Chondrocyte (in vitro differentiated cells): ENCODE results near the gene SULT1C3. TPM values are rescaled to one million over a fixed set of nuclear protein-coding genes. Genes with fewer than 3 reads are reported as not detected.

Experiments
- DNase-seq: peaks from one replicate; pipeline ENCODE4 v3.0.0; 2021; ENCODE audit warnings: mixed read lengths, low spot score
- H3K27ac Mint-ChIP-seq: one replicate; pipeline ENCODE4 v1.8.0; 2021; ENCODE audit warnings: mild to moderate bottlenecking, moderate library complexity, mixed read lengths; ENCODE audit not compliant: unreplicated experiment
- H3K27me3 Mint-ChIP-seq: 2 replicates; pipeline ENCODE4 v1.8.0; 2021; ENCODE audit warnings: low read depth, mixed read lengths
- H3K36me3 Mint-ChIP-seq: 2 replicates; pipeline ENCODE4 v1.8.0; 2021; ENCODE audit warnings: low read depth, mixed read lengths
- H3K4me1 Mint-ChIP-seq: 2 replicates; pipeline ENCODE4 v1.8.0; 2021; ENCODE audit warnings: low read depth, mild to moderate bottlenecking, mixed read lengths
- H3K4me3 Mint-ChIP-seq: one replicate; pipeline ENCODE4 v1.8.0; 2021; ENCODE audit warnings: mild to moderate bottlenecking, moderate library complexity, mixed read lengths; ENCODE audit not compliant: unreplicated experiment
- H3K9me3 Mint-ChIP-seq: 2 replicates; pipeline ENCODE4 v1.8.0; 2021; ENCODE audit warnings: low read depth, mixed read lengths
- total RNA-seq: library from RNA; stranded (reverse); gene quantifications from 3 replicates; pipeline ENCODE4 v1.2.1, GENCODE V29; 2021
- TF ChIP-seq, protein P1 (sequence below): fragments of 200-600 bp; sonication (generic); IDR thresholded peaks from 2 replicates; pipeline ENCODE4 v1.5.0; 2021; ENCODE audit warnings: antibody characterized with exemption, mild to moderate bottlenecking, moderate library complexity

SULT1C3 gene
- total RNA-seq, 1 donor from 2014 or later, result not detected

GRCh38 chr2:108305901-108306300 is 66.1 kb downstream of the SULT1C3 start:
- Mint-ChIP-seq H3K9me3 (peaks cover 4% of the 10 kb centered on the region), H3K27ac (no peak overlapping the region), H3K4me1 (no peaks in the 10 kb centered on the region), H3K27me3 (peaks cover 13% of the 10 kb centered on the region), H3K4me3 (no peak overlapping the region), H3K36me3 (peaks cover 2% of the 10 kb centered on the region)
- TF ChIP-seq, protein P1, sequence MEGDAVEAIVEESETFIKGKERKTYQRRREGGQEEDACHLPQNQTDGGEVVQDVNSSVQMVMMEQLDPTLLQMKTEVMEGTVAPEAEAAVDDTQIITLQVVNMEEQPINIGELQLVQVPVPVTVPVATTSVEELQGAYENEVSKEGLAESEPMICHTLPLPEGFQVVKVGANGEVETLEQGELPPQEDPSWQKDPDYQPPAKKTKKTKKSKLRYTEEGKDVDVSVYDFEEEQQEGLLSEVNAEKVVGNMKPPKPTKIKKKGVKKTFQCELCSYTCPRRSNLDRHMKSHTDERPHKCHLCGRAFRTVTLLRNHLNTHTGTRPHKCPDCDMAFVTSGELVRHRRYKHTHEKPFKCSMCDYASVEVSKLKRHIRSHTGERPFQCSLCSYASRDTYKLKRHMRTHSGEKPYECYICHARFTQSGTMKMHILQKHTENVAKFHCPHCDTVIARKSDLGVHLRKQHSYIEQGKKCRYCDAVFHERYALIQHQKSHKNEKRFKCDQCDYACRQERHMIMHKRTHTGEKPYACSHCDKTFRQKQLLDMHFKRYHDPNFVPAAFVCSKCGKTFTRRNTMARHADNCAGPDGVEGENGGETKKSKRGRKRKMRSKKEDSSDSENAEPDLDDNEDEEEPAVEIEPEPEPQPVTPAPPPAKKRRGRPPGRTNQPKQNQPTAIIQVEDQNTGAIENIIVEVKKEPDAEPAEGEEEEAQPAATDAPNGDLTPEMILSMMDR, result no peak
- no peak for DNase-seq

GRCh38 chr2:108309903-108310302 is 70.1 kb downstream of the SULT1C3 start:
- DNase-seq, result no peak
- Mint-ChIP-seq H3K27ac (no peak overlapping the region), H3K4me1 (peaks cover under 1% of the 10 kb centered on the region), H3K4me3 (no peak overlapping the region), H3K27me3 (peaks cover 7% of the 10 kb centered on the region), H3K9me3 (peaks cover 6% of the 10 kb centered on the region), H3K36me3 (no peaks in the 10 kb centered on the region)
- TF ChIP-seq, protein P1, result no peak

Other genes with a start within 250 kb of the SULT1C3 start
- gene SULT1C2, start 48.9 kb downstream of the SULT1C3 start, total RNA-seq, result 0.27 to 0.29 TPM (median 0.28 TPM) in 3 replicates
- gene SULT1C4, start 138.0 kb downstream of the SULT1C3 start, total RNA-seq, result 0.60 to 1.4 TPM (median 1.2 TPM) in 3 replicates
- gene GCC2, start 209.2 kb downstream of the SULT1C3 start, total RNA-seq, result 22.2 to 27.5 TPM (median 24.2 TPM) in 3 replicates